Measurements from ENCODE around the gene NEUROD6. TPM values are rescaled to one million over a fixed set of nuclear protein-coding genes. Genes with fewer than 3 reads are reported as not detected.

The NEUROD6 gene
- total RNA-seq, 1 donor = not detected

DNA sequence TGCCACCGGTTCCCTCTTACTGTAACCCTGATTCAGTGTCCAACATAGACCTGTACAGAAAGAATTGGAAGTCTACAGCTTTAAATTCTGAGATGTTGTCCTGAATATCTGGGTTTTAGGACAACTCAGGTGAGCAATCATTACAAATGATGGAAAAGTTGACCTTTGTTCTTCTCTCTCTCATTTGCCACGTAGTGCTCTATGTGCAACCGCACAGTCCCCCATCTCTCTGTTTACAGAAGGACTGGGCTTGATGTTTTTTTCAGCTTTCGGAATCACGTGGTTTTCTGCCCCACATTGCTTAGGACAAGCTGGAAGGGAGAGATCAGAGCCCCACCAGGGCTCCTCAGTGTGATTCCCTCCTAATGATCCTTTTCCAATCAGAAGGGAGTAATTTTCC lies 22.2 kb downstream of the NEUROD6 start:
- TF ChIP-seq, protein P1, sequence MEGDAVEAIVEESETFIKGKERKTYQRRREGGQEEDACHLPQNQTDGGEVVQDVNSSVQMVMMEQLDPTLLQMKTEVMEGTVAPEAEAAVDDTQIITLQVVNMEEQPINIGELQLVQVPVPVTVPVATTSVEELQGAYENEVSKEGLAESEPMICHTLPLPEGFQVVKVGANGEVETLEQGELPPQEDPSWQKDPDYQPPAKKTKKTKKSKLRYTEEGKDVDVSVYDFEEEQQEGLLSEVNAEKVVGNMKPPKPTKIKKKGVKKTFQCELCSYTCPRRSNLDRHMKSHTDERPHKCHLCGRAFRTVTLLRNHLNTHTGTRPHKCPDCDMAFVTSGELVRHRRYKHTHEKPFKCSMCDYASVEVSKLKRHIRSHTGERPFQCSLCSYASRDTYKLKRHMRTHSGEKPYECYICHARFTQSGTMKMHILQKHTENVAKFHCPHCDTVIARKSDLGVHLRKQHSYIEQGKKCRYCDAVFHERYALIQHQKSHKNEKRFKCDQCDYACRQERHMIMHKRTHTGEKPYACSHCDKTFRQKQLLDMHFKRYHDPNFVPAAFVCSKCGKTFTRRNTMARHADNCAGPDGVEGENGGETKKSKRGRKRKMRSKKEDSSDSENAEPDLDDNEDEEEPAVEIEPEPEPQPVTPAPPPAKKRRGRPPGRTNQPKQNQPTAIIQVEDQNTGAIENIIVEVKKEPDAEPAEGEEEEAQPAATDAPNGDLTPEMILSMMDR (IDR thresholded peaks at IDR 0.05; ENCODE audit: insufficient read depth, low read length) = no peak
- H3K4me3 ChIP-seq (ENCODE audit: low read depth, low read length) = no peak overlapping the region
- DNase-seq (ENCODE audit: low read depth) = no peak

DNA sequence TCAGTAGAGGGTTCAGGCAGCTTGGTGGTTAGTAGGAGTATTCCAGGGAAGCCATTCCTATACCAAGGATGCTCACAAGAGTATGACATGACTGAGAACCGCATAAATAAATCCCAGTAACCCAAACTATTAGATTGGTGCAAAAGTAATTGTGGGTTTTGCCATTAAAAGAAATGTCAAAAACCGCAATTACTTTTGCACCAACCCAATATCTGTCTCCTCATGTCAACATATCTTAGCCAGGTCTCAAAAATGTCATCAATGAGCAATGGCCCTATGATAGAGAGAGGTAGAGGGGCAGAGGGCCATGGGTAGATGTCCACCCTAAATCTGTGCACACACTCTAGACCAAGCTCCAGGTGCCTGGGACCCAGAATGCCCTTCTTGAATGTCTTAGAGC lies 23.6 kb downstream of the NEUROD6 start:
- TF ChIP-seq, protein P1 (IDR thresholded peaks at IDR 0.05; ENCODE audit: insufficient read depth, low read length) = no peak
- H3K4me3 ChIP-seq (ENCODE audit: low read depth, low read length) = no peak overlapping the region
- no peak for DNase-seq (ENCODE audit: low read depth)

DNA sequence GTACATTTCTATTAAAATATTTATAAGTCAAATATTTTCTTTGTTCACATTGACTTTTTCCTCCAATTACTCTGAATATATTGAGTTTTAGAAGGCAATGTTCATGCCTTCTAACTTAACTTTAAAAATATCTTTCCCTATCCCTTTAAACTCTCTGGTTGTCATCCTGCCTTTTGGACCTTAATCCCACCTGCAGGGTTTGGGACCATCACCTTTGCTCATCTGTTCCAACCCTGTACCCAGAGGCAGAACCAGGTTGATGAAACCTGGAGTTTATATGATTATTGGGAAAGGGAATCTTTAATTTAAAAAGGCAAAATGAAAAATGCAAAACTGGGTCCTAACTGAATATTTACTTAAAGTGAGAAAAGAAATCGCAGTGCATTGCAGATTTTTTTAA lies 24.8 kb downstream of the NEUROD6 start:
- H3K4me3 ChIP-seq (ENCODE audit: low read depth, low read length) = no peak overlapping the region
- DNase-seq (ENCODE audit: low read depth) = no peak
- TF ChIP-seq, protein P1 (IDR thresholded peaks at IDR 0.05; ENCODE audit: insufficient read depth, low read length) = no peak

GRCh38 chr7:31314781-31315180 lies 25.7 kb downstream of the NEUROD6 start:
- H3K4me3 ChIP-seq (ENCODE audit: low read depth, low read length) = no peak overlapping the region
- no peak for DNase-seq (ENCODE audit: low read depth)
- TF ChIP-seq, protein P1 (IDR thresholded peaks at IDR 0.05; ENCODE audit: insufficient read depth, low read length) = no peak

DNA sequence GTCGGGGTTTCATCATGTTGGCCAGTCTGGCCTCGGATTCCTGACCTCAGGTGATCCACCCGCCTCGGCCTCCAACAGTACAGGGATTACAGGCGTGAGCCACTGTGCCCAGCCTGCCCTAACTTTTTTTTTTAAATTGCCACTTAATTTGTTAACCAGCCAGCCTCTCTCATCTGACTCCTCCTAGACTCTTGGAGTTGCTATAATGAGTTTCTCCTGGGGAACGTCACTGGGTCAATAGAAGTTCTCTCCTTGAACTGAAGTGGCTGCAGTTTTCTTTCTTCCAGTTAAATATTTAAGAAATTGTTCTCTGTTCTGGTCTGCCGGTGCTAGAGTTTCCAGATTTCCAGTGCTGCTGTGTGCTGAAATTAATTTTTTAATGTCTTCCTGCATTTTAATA lies 27.6 kb downstream of the NEUROD6 start:
- TF ChIP-seq, protein P1 (IDR thresholded peaks at IDR 0.05; ENCODE audit: insufficient read depth, low read length) = no peak
- H3K4me3 ChIP-seq (ENCODE audit: low read depth, low read length) = no peak overlapping the region
- no peak for DNase-seq (ENCODE audit: low read depth)

DNA sequence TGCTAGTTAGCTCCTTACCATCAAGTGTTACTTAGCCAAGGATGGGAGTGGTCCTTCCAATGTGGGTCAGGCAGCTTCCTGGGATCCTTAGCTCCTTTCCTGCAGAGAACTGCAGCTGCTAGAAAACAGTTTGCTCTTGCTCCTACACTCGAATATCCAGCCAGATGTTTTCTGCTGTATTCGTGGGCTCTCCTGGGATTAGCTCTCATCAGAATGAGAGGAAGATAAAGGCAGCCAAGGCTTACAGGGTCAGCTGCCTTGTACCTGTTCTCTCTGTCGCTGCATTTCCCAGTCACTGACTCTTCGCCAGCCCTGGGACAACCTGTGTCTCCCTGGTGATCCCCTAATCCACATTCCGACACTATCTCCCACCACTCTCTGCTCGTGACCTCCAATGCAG lies 29.0 kb downstream of the NEUROD6 start:
- H3K4me3 ChIP-seq (ENCODE audit: low read depth, low read length) = no peak overlapping the region
- no peak for DNase-seq (ENCODE audit: low read depth)
- TF ChIP-seq, protein P1 (IDR thresholded peaks at IDR 0.05; ENCODE audit: insufficient read depth, low read length) = no peak

GRCh38 chr7:31310321-31310935 lies 30.1 kb downstream of the NEUROD6 start:
- H3K4me3 ChIP-seq (ENCODE audit: low read depth, low read length) = no peak overlapping the region
- TF ChIP-seq, protein P1 (IDR thresholded peaks at IDR 0.05; ENCODE audit: insufficient read depth, low read length) = no peak
- no peak for DNase-seq (ENCODE audit: low read depth)

All from fibroblast of the aortic adventitia (primary cell).